ENCODE data around the gene ZFPM1. TPM values are rescaled to one million over a fixed set of nuclear protein-coding genes. Genes with fewer than 3 reads are reported as not detected.

ZFPM1 gene
- total RNA-seq, 3 donors from 2014 or later (not counting 1 experiment from before 2014, with no cell fraction given): 56.3 to 71.0 (median 64.6) TPM

DNA sequence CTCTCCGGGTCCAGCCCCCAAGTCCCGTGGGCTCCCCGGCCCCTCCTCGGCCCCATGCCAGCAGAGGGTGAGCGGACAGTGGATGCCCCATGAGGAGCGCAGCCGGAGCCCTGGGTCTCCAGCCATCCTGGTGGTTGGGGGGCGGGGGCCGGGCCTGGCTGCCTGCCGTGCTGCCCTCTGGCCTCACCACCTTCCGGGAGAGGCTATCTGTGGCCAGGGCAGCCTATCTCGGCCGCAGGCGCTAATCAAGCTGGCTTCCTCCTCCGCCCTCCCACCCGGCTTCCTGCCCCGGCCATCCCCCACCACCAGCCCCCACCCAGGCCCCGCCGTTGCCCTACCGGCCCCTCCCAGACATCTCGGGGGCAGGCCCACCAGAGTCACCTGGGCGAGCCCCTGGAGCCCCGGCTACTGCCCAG lies 46.8 kb downstream of the ZFPM1 start:
- H3K9me3 ChIP-seq (ENCODE audit: control insufficient read depth, insufficient read depth, low read length): no peaks in the 10 kb centered on the region
- intact Hi-C loops (cut with micrococcal nuclease): no loop called here
- Mint-ChIP-seq H3K27me3 (ENCODE audit: low read depth in 2 of 2) (no peaks in the 10 kb centered on the region), H3K36me3 (no peaks in the 10 kb centered on the region), H3K27ac (peak overlapping the region; percentile 82 to 90), H3K4me1 (peaks cover 34 to 69% of the 10 kb centered on the region in 2 donors), H3K4me3 (peak overlapping the region; percentile 80), H3K9me3 (no peaks in the 10 kb centered on the region)
- peak overlapping the region; percentile 67 for H3K27ac ChIP-seq (ENCODE audit: low read length)
- H3K4me3 ChIP-seq (ENCODE audit: low read length): peak overlapping the region; percentile 9
- 20% methylated on average over 23 of the region's 23 CpGs for WGBS (ENCODE audit: insufficient coverage)
- peaks cover 53% of the 10 kb centered on the region for H3K4me1 ChIP-seq (ENCODE audit: control insufficient read depth, insufficient read depth, low read length)
- ATAC-seq (peak; percentile 54 to 59 (median 56)), DNase-seq (no peak)
- H3K36me3 ChIP-seq (ENCODE audit: control insufficient read depth, insufficient read depth, low read length): peaks cover 5% of the 10 kb centered on the region
- H3K27me3 ChIP-seq (ENCODE audit: control insufficient read depth, insufficient read depth, low read length): no peaks in the 10 kb centered on the region
- TF ChIP-seq, protein P1, sequence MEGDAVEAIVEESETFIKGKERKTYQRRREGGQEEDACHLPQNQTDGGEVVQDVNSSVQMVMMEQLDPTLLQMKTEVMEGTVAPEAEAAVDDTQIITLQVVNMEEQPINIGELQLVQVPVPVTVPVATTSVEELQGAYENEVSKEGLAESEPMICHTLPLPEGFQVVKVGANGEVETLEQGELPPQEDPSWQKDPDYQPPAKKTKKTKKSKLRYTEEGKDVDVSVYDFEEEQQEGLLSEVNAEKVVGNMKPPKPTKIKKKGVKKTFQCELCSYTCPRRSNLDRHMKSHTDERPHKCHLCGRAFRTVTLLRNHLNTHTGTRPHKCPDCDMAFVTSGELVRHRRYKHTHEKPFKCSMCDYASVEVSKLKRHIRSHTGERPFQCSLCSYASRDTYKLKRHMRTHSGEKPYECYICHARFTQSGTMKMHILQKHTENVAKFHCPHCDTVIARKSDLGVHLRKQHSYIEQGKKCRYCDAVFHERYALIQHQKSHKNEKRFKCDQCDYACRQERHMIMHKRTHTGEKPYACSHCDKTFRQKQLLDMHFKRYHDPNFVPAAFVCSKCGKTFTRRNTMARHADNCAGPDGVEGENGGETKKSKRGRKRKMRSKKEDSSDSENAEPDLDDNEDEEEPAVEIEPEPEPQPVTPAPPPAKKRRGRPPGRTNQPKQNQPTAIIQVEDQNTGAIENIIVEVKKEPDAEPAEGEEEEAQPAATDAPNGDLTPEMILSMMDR (IDR thresholded peaks at IDR 0.05): no peak

DNA sequence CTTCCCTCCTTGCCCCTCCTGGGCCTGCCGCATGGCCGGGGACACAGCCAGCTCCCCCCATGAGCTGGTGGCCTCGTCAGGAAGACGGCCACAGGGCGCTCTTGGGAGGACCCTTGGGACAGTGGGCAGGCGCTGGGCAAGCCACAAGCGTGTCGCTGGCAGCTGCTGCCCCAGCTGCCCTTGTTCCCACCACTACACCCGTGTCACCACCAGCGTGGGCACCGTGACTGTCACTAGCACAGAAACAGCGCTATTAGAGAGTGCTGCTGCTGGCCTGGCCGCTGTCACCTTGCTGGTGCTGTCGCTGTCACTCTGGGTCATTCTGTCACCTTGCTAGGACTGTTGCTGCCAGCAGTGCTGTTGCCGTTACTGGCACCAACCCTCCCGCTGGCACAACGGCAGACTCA lies 47.2 kb downstream of the ZFPM1 start:
- no peak for DNase-seq
- no peaks in the 10 kb centered on the region for H3K27me3 Mint-ChIP-seq (ENCODE audit: low read depth in 2 of 2)

DNA sequence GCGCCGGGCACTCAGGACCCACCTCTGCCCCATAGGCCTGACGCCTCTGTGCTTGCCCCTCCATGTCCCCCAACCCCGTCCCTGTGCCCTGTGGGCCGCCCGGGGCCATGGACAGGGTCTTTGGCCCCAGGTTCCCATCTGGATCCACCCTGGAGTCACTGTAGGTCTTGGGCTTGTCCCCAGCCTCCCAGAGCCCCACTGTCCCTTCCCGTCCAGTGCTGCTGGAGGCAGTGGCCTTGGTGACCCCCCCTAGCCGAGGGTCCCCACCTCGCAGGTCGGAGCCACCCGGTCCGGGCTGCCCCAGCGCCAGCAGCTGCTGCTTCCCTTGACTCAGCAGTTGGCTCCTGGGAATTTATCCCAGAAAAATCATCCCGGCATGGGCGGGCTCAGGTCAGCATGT lies 49.3 kb downstream of the ZFPM1 start:
- H3K27me3 Mint-ChIP-seq (ENCODE audit: low read depth in 2 of 2): no peaks in the 10 kb centered on the region

More for the DNA sequence above, 47.2 kb downstream of the ZFPM1 start:
- peak; percentile 40 to 44 (median 40) for ATAC-seq
- Mint-ChIP-seq H3K27ac (peak overlapping the region; percentile 82 to 90), H3K4me1 (peaks cover 34 to 69% of the 10 kb centered on the region in 2 donors), H3K4me3 (peak overlapping the region; percentile 80), H3K9me3 (no peaks in the 10 kb centered on the region), H3K36me3 (no peaks in the 10 kb centered on the region)
- Histone ChIP-seq H3K27ac (ENCODE audit: low read length) (peak overlapping the region; percentile 66), H3K9me3 (ENCODE audit: control insufficient read depth, insufficient read depth, low read length) (no peaks in the 10 kb centered on the region), H3K36me3 (ENCODE audit: control insufficient read depth, insufficient read depth, low read length) (peaks cover 5% of the 10 kb centered on the region), H3K27me3 (ENCODE audit: control insufficient read depth, insufficient read depth, low read length) (no peaks in the 10 kb centered on the region), H3K4me3 (ENCODE audit: low read length) (no peak overlapping the region), H3K4me1 (ENCODE audit: control insufficient read depth, insufficient read depth, low read length) (peaks cover 57% of the 10 kb centered on the region)
- 30% methylated on average over 17 of the region's 17 CpGs for WGBS (ENCODE audit: insufficient coverage)
- TF ChIP-seq, protein P1 (IDR thresholded peaks at IDR 0.05): no peak
- intact Hi-C loops (cut with micrococcal nuclease): no loop called here

More for the DNA sequence above, 49.3 kb downstream of the ZFPM1 start:
- H3K4me3 Mint-ChIP-seq: no peak overlapping the region
- H3K27ac Mint-ChIP-seq: peak overlapping the region in 1 of 2 donors; percentile 14
- Histone ChIP-seq H3K9me3 (ENCODE audit: control insufficient read depth, insufficient read depth, low read length) (no peaks in the 10 kb centered on the region), H3K4me1 (ENCODE audit: control insufficient read depth, insufficient read depth, low read length) (peaks cover 61% of the 10 kb centered on the region), H3K36me3 (ENCODE audit: control insufficient read depth, insufficient read depth, low read length) (peaks cover 1% of the 10 kb centered on the region), H3K4me3 (ENCODE audit: low read length) (no peak overlapping the region), H3K27ac (ENCODE audit: low read length) (no peak overlapping the region), H3K27me3 (ENCODE audit: control insufficient read depth, insufficient read depth, low read length) (no peaks in the 10 kb centered on the region)
- TF ChIP-seq, protein P1 (IDR thresholded peaks at IDR 0.05): no peak
- intact Hi-C loops (cut with micrococcal nuclease): no loop called here
- DNase-seq (no peak), ATAC-seq (no peak)
- H3K9me3 Mint-ChIP-seq: no peaks in the 10 kb centered on the region
- WGBS (ENCODE audit: insufficient coverage): 96% methylated on average over 15 of the region's 15 CpGs
- H3K36me3 Mint-ChIP-seq: no peaks in the 10 kb centered on the region
- H3K4me1 Mint-ChIP-seq: peaks cover 34 to 65% of the 10 kb centered on the region in 2 donors

All from natural killer cell (primary cell).